SU-DHL-6 (cell line): Measurements from ENCODE around the gene CDH22.

Experiments
- H2AFZ ChIP-seq: fragments of 200-600 bp; sonication (generic); 2 replicates; pipeline ENCODE4 v1.6.1; 2014; ENCODE audit warnings: low read depth, mild to moderate bottlenecking, moderate library complexity, mixed read lengths, antibody characterized with exemption, low read length; ENCODE audit not compliant: severe bottlenecking
- H3F3A ChIP-seq: fragments of 200-600 bp; shearing (Covaris generic); 2 replicates; pipeline ENCODE4 v1.6.0; 2016; ENCODE audit warnings: antibody characterized with exemption, mild to moderate bottlenecking; ENCODE audit not compliant: insufficient read depth
- H3K27ac ChIP-seq: fragments of 200-600 bp; sonication (generic); 2 replicates; pipeline ENCODE4 v1.5.1; 2016; ENCODE audit warnings: low read depth, mild to moderate bottlenecking, low read length, moderate library complexity, mixed read lengths
- H3K27me3 ChIP-seq: fragments of 200-600 bp; sonication (generic), shearing (Covaris generic); 2 replicates; pipeline ENCODE4 v1.6.0; 2014; ENCODE audit warnings: mild to moderate bottlenecking, low read length
- H3K36me3 ChIP-seq: fragments of 200-600 bp; sonication (generic); 2 replicates; pipeline ENCODE4 v1.6.1; 2014; ENCODE audit warnings: mild to moderate bottlenecking, low read length, mixed read lengths
- H3K4me2 ChIP-seq: fragments of 300-600, 200-600 bp; shearing (Covaris generic), sonication (generic); 2 replicates; pipeline ENCODE4 v1.6.0; 2014; ENCODE audit warnings: low read length, low read depth, mild to moderate bottlenecking; ENCODE audit not compliant: poor library complexity, severe bottlenecking
- H3K4me3 ChIP-seq: fragments of 200-600 bp; sonication (generic); 2 replicates; pipeline ENCODE4 v1.5.1; 2014; ENCODE audit warnings: antibody characterized with exemption, low read length, mild to moderate bottlenecking, mixed read lengths; ENCODE audit not compliant: insufficient read depth, poor library complexity, severe bottlenecking
- H3K79me2 ChIP-seq: fragments of 200-600 bp; sonication (generic); 2 replicates; pipeline ENCODE4 v1.6.1; 2014; ENCODE audit warnings: mild to moderate bottlenecking, low read length, moderate library complexity; ENCODE audit not compliant: insufficient read depth
- H3K9ac ChIP-seq: fragments of 200-600 bp; sonication (generic); 2 replicates; pipeline ENCODE4 v1.7.0; 2014; ENCODE audit warnings: mild to moderate bottlenecking, low read length
- H3K9me2 ChIP-seq: fragments of 200-600 bp; sonication (generic); replicated peaks from 2 replicates; pipeline ENCODE4 v1.6.1; 2014; ENCODE audit warnings: low read length; ENCODE audit not compliant: insufficient read depth
- H3K9me3 ChIP-seq: fragments of 200-600 bp; sonication (generic); 2 replicates; pipeline ENCODE4 v1.6.1; 2014; ENCODE audit warnings: low read length, mixed read lengths; ENCODE audit not compliant: insufficient read depth
- H4K20me1 ChIP-seq: fragments of 200-600 bp; sonication (generic); 2 replicates; pipeline ENCODE4 v1.6.1; 2014; ENCODE audit warnings: low read depth, mild to moderate bottlenecking, antibody characterized with exemption, low read length, moderate library complexity, mixed read lengths
- CTCF ChIP-seq: fragments of 200-600 bp; sonication (generic); IDR thresholded peaks from one replicate; pipeline ENCODE4 v1.5.1; 2017; ENCODE audit warnings: antibody characterized with exemption, mild to moderate bottlenecking, low read length, moderate library complexity; ENCODE audit not compliant: insufficient read depth, poor library complexity, severe bottlenecking
- EZH2phosphoT487 ChIP-seq: fragments of 200-600 bp; sonication (generic), shearing (Covaris generic); conservative IDR thresholded peaks from 2 replicates; pipeline ENCODE4 v1.6.1; 2018; ENCODE audit warnings: mild to moderate bottlenecking, antibody characterized with exemption, low read length, moderate library complexity, mixed read lengths

The CDH22 gene

GRCh38 chr20:46350201-46350985, 42.1 kb upstream of the CDH22 start:
- Histone ChIP-seq H3F3A (no peaks in the 10 kb centered on the region), H3K36me3 (no peaks in the 10 kb centered on the region), H3K27ac (no peak overlapping the region), H3K9me3 (no peaks in the 10 kb centered on the region), H3K9ac (no peak overlapping the region), H3K27me3 (no peaks in the 10 kb centered on the region), H2AFZ (no peak overlapping the region), H4K20me1 (no peaks in the 10 kb centered on the region), H3K4me2 (no peak overlapping the region), H3K9me2 (no peaks in the 10 kb centered on the region), H3K79me2 (no peaks in the 10 kb centered on the region), H3K4me3 (no peak overlapping the region)
- no peak for TF ChIP-seq CTCF
- TF ChIP-seq EZH2phosphoT487, result no peak

- H3K9me3 ChIP-seq, result no peaks in the 10 kb centered on the region
- H3K9ac ChIP-seq, result no peak overlapping the region
- H3F3A ChIP-seq, result no peaks in the 10 kb centered on the region
- H4K20me1 ChIP-seq, result no peaks in the 10 kb centered on the region
- H2AFZ ChIP-seq, result no peak overlapping the region
- H3K4me2 ChIP-seq, result no peak overlapping the region
- no peaks in the 10 kb centered on the region for H3K27me3 ChIP-seq
- no peaks in the 10 kb centered on the region for H3K9me2 ChIP-seq
- no peaks in the 10 kb centered on the region for H3K79me2 ChIP-seq
- no peak overlapping the region for H3K27ac ChIP-seq
- H3K36me3 ChIP-seq, result no peaks in the 10 kb centered on the region
- no peak overlapping the region for H3K4me3 ChIP-seq
- no peak for TF ChIP-seq EZH2phosphoT487
- TF ChIP-seq CTCF, result no peak
These were observed 41.4 kb upstream of the CDH22 start for GRCh38 chr20:46349742-46350056.

GRCh38 chr20:46349035-46349741, 40.9 kb upstream of the CDH22 start:
- no peaks in the 10 kb centered on the region for H3F3A ChIP-seq
- H3K9me2 ChIP-seq, result no peaks in the 10 kb centered on the region
- TF ChIP-seq CTCF (peak; percentile 49), EZH2phosphoT487 (no peak)
- no peaks in the 10 kb centered on the region for H3K36me3 ChIP-seq
- H4K20me1 ChIP-seq, result no peaks in the 10 kb centered on the region
- H3K4me3 ChIP-seq, result no peak overlapping the region
- H3K9me3 ChIP-seq, result no peaks in the 10 kb centered on the region
- no peak overlapping the region for H3K4me2 ChIP-seq
- no peak overlapping the region for H2AFZ ChIP-seq
- H3K9ac ChIP-seq, result no peak overlapping the region
- H3K79me2 ChIP-seq, result no peaks in the 10 kb centered on the region
- no peaks in the 10 kb centered on the region for H3K27me3 ChIP-seq
- no peak overlapping the region for H3K27ac ChIP-seq
